Activated B cell treated with CpG ODN at 0.5 μM for 24 hours (primary cell): ENCODE measurements around the gene XYLT1. TPM values are rescaled to one million over a fixed set of nuclear protein-coding genes. Genes with fewer than 3 reads are reported as not detected.
"Not testable (repeated sequence)": the region's sequence is repeated elsewhere in the genome, so short reads cannot be mapped to it uniquely, and the experiment has no call there.

ENCODE experiments used
- ATAC-seq: fragments of 200-7000 bp; cut with Tn5 transposase; one replicate; pipeline ENCODE4 v1.10.0; 2021; ENCODE audit warnings: low read depth, mild to moderate bottlenecking, moderate library complexity
- CTCF ChIA-PET: fragments of 350-600 bp; sonication (Branson Sonifier 250); formaldehyde crosslinking; loops from one replicate; lab custom pipeline; 2021; ENCODE audit warnings: antibody characterized with exemption; lab: Charles Lee
- POLR2A ChIA-PET: fragments of 350-600 bp; sonication (Branson Sonifier 250); formaldehyde crosslinking; loops from one replicate; lab custom pipeline; 2021; ENCODE audit warnings: antibody characterized with exemption; lab: Charles Lee
- DNase-seq: peaks from one replicate; pipeline ENCODE4 v3.0.0; 2022
- H3K27ac Mint-ChIP-seq: one replicate; pipeline ENCODE4 v1.8.0; 2020; ENCODE audit warnings: mixed read lengths
- H3K27me3 Mint-ChIP-seq: one replicate; pipeline ENCODE4 v1.8.0; 2021; ENCODE audit warnings: mixed read lengths
- H3K36me3 Mint-ChIP-seq: one replicate; pipeline ENCODE4 v1.8.0; 2021; ENCODE audit warnings: low read depth, mixed read lengths
- H3K4me1 Mint-ChIP-seq: one replicate; pipeline ENCODE4 v1.8.0; 2021; ENCODE audit warnings: mixed read lengths
- H3K4me3 Mint-ChIP-seq: one replicate; pipeline ENCODE4 v1.8.0; 2020; ENCODE audit warnings: mild to moderate bottlenecking, mixed read lengths
- H3K9me3 Mint-ChIP-seq: one replicate; pipeline ENCODE4 v1.8.0; 2020; ENCODE audit warnings: mixed read lengths
- intact Hi-C: fragments of 100-400 bp; cut with micrococcal nuclease; formaldehyde crosslinking; loops from one replicate; pipeline ENCODE4 v1.15.1; 2024
- total RNA-seq: library from RNA; stranded (reverse); gene quantifications from 2 replicates; pipeline ENCODE4 v1.2.3, GENCODE V29; 2022
- TF ChIP-seq, protein P1 (sequence below): fragments of 200-600 bp; IDR thresholded peaks from one replicate; pipeline ENCODE4 v1.8.0; 2022; ENCODE audit warnings: antibody characterized with exemption, mild to moderate bottlenecking

Gene XYLT1
- total RNA-seq, 1 donor from 2014 or later: 17.0 TPM

- Mint-ChIP-seq H3K27me3 (peaks cover 13% of the 10 kb centered on the region), H3K9me3 (no peaks in the 10 kb centered on the region), H3K4me3 (no peak overlapping the region), H3K36me3 (no peaks in the 10 kb centered on the region), H3K27ac (no peak overlapping the region), H3K4me1 (peaks cover 9% of the 10 kb centered on the region)
- TF ChIP-seq, protein P1, sequence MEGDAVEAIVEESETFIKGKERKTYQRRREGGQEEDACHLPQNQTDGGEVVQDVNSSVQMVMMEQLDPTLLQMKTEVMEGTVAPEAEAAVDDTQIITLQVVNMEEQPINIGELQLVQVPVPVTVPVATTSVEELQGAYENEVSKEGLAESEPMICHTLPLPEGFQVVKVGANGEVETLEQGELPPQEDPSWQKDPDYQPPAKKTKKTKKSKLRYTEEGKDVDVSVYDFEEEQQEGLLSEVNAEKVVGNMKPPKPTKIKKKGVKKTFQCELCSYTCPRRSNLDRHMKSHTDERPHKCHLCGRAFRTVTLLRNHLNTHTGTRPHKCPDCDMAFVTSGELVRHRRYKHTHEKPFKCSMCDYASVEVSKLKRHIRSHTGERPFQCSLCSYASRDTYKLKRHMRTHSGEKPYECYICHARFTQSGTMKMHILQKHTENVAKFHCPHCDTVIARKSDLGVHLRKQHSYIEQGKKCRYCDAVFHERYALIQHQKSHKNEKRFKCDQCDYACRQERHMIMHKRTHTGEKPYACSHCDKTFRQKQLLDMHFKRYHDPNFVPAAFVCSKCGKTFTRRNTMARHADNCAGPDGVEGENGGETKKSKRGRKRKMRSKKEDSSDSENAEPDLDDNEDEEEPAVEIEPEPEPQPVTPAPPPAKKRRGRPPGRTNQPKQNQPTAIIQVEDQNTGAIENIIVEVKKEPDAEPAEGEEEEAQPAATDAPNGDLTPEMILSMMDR: no peak
- ChIA-PET POLR2A (no interaction called here), CTCF (no interaction called here)
- no peak for DNase-seq
- intact Hi-C loops: no loop called here
- no peak for ATAC-seq
These were observed 17.7 kb upstream of the XYLT1 start for GRCh38 chr16:17488506-17488905.

DNA sequence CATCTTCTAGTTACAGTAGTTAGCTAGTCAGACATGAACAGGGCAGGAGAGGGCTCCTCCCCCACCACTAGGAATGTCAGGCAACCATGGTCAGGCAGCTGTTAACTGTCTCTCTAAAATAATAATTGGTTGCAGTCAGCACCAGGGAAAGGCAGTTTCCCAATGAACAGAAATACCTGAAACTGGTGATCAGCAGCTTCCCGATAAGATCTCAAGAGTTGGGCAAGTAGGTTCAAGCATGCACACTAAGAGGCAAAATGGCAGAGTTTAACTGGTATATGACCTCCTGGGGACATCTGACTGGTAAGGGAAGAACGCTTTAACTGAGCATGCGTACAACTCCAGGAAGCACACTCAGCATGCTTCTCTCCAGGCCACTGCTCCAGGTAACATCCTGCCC lies 12.6 kb upstream of the XYLT1 start:
- H3K36me3 Mint-ChIP-seq: no peaks in the 10 kb centered on the region
- intact Hi-C loops: no loop called here
- H3K9me3 Mint-ChIP-seq: no peaks in the 10 kb centered on the region
- H3K27ac Mint-ChIP-seq: no peak overlapping the region
- DNase-seq (no peak), ATAC-seq (no peak)
- H3K27me3 Mint-ChIP-seq: peaks cover 24% of the 10 kb centered on the region
- ChIA-PET CTCF (no interaction called here), POLR2A (interaction anchor here (0.7 kb wide), 1 partner anchor 159 kb away, joined by 5 read pairs; no protein-coding TSS in a partner anchor)
- no peak overlapping the region for H3K4me3 Mint-ChIP-seq
- peaks cover 5% of the 10 kb centered on the region for H3K4me1 Mint-ChIP-seq
- TF ChIP-seq, protein P1: no peak

DNA sequence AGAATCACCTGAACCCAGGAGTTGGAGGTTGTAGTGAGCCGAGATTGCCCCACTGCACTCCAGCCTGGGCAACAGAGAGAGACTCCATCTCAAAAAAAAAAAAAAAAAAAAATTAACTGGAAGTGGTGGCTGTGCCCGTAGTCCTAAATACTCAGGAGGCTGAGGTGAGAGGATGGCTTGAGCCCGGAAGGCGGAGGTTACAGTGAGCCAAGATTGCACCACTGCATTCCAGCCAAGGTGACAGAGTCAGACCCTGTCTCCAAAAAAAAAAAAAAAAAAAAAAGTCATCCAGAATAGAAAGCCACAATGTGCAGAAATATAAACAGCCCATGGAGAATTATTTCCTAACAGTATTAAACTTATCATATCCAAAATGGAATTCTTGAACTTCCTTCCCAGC lies 11.6 kb upstream of the XYLT1 start:
- H3K36me3 Mint-ChIP-seq, intact Hi-C loops, H3K9me3 Mint-ChIP-seq, H3K4me3 Mint-ChIP-seq, DNase-seq, H3K4me1 Mint-ChIP-seq, H3K27ac Mint-ChIP-seq, ATAC-seq, POLR2A ChIA-PET: not testable (repeated sequence)
- CTCF ChIA-PET: interaction anchor here (1.8 kb wide), 1 partner anchor 96 kb away, joined by 3 read pairs; no protein-coding TSS in a partner anchor
- peaks cover 24% of the 10 kb centered on the region for H3K27me3 Mint-ChIP-seq

- TF ChIP-seq, protein P1: no peak
- Mint-ChIP-seq H3K4me3 (no peak overlapping the region), H3K4me1 (peaks cover 10% of the 10 kb centered on the region), H3K36me3 (no peaks in the 10 kb centered on the region), H3K9me3 (no peaks in the 10 kb centered on the region), H3K27me3 (peaks cover 24% of the 10 kb centered on the region), H3K27ac (no peak overlapping the region)
- ChIA-PET POLR2A (no interaction called here), CTCF (interaction anchor here (1.8 kb wide), 1 partner anchor 97 kb away, joined by 3 read pairs; no protein-coding TSS in a partner anchor)
- intact Hi-C loops: no loop called here
- DNase-seq: no peak
- ATAC-seq: no peak
These were observed 11.0 kb upstream of the XYLT1 start for GRCh38 chr16:17481736-17482135.

DNA sequence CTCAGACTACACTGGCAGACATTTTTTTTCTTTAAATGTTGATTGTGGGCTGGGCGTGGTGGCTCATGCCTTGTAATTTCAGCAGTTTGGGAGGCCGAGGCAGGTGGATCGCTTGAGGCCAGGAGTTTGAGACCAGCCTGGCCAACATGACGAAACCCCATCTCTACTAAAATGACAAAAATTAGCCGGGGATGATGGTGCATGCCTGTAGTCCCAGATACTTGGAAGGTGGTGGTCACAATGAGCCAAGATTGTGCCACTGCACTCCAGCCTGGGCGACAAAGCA lies 6.4 kb upstream of the XYLT1 start:
- H3K4me3 Mint-ChIP-seq, H3K9me3 Mint-ChIP-seq, H3K27ac Mint-ChIP-seq, DNase-seq, intact Hi-C loops, ATAC-seq, H3K36me3 Mint-ChIP-seq: not testable (repeated sequence)
- ChIA-PET CTCF (interaction anchor here (1.0 to 1.5 kb wide), 2 partner anchors 61 to 616 kb away, joined by 3 read pairs; no protein-coding TSS in a partner anchor), POLR2A (interaction anchor here (0.6 to 1.0 kb wide), 3 partner anchors 10 to 175 kb away, joined by 3 to 4 read pairs (median 3); no protein-coding TSS in a partner anchor)
- Mint-ChIP-seq H3K4me1 (peaks cover 35% of the 10 kb centered on the region), H3K27me3 (peaks cover 11% of the 10 kb centered on the region)

DNA sequence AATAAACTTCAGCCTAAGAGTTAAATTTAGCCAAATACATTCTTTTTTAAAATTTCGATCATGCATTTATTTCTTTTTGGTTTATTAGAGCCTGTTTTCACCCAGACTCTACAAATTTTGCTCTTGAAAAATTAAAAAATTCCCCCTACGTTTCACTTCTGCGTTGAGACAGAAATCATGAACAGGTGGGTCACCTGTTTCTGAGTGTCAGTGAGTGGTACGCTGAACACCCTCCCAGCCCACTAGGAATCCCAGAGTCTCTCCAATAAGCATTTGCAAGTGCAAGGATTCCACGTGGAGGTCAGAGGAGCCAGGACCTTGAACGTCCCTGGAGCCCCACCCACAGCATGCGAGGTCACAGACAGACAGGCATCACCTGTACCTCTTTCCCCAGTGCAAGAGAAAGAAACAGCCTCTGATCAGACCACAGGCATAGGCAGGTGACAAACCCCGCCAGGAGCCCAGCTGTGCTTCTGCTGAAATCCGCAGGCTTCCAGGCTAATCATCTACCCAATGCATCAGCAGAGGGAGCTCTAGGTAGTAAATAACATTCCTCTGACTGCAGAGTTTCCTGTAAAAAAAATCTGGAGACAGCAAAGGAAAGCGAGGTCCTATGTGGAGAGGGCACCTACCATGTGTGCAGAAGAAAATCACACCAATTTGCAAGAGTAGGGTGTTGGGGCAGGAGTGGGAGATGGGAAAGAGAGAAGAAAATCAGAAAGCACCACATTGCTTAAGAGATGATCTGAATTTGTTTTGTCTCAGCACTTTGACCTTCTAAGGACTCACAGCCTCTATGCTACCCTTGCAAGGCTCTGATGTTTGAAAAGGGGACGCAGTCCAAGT lies 5.9 kb upstream of the XYLT1 start:
- TF ChIP-seq, protein P1: no peak
- POLR2A ChIA-PET: interaction anchor here (0.6 to 1.0 kb wide), 3 partner anchors 9 to 175 kb away, joined by 3 to 4 read pairs (median 3); no protein-coding TSS in a partner anchor
- ATAC-seq (peak; percentile 72), DNase-seq (no peak)
- H3K36me3 Mint-ChIP-seq: no peaks in the 10 kb centered on the region
- H3K4me3 Mint-ChIP-seq: peak overlapping the region; percentile 47
- CTCF ChIA-PET: interaction anchor here (0.8 to 1.5 kb wide), 3 partner anchors 61 to 616 kb away, joined by 3 to 6 read pairs (median 3); no protein-coding TSS in a partner anchor
- peaks cover 35% of the 10 kb centered on the region for H3K4me1 Mint-ChIP-seq
- intact Hi-C loops: loop anchor here (1.0 kb wide), 2 partner anchors 16 to 103 kb away; no protein-coding TSS in a partner anchor
- no peaks in the 10 kb centered on the region for H3K9me3 Mint-ChIP-seq
- peak overlapping the region; percentile 16 for H3K27ac Mint-ChIP-seq
- peaks cover 11% of the 10 kb centered on the region for H3K27me3 Mint-ChIP-seq
